Type B pancreatic cell (in vitro differentiated cells): Measurements from ENCODE around the gene NOTUM. TPM values are rescaled to one million over a fixed set of nuclear protein-coding genes. Genes with fewer than 3 reads are reported as not detected.

Source experiments
- DNase-seq: peaks from one replicate; pipeline ENCODE4 v3.0.0; 2021; ENCODE audit warnings: mixed read lengths; ENCODE audit not compliant: unreplicated experiment; ENCODE audit errors: extremely low spot score
- H3K27ac Mint-ChIP-seq: 2 replicates; pipeline ENCODE4 v1.8.0; 2021; ENCODE audit warnings: mild to moderate bottlenecking, mixed read lengths
- H3K27me3 Mint-ChIP-seq: 2 replicates; pipeline ENCODE4 v1.8.0; 2021; ENCODE audit warnings: mixed read lengths
- H3K36me3 Mint-ChIP-seq: 2 replicates; pipeline ENCODE4 v1.8.0; 2021; ENCODE audit warnings: mixed read lengths
- H3K4me1 Mint-ChIP-seq: one replicate; pipeline ENCODE4 v1.8.0; 2021; ENCODE audit warnings: mixed read lengths; ENCODE audit not compliant: unreplicated experiment
- H3K4me3 Mint-ChIP-seq: 2 replicates; pipeline ENCODE4 v1.8.0; 2021; ENCODE audit warnings: mild to moderate bottlenecking, mixed read lengths
- H3K9me3 Mint-ChIP-seq: 2 replicates; pipeline ENCODE4 v1.8.0; 2021; ENCODE audit warnings: mixed read lengths
- CTCF ChIP-seq: fragments of 200-600 bp; sonication (generic); conservative IDR thresholded peaks from 2 replicates; pipeline ENCODE4 v1.5.0; 2021; ENCODE audit warnings: antibody characterized with exemption, mild to moderate bottlenecking
- total RNA-seq: library from RNA; stranded (reverse); gene quantifications from 2 replicates; pipeline ENCODE4 v1.2.1, GENCODE V29; 2021; ENCODE audit warnings: low replicate concordance

Gene NOTUM
- total RNA-seq, 1 donor from 2014 or later, result 3.2 TPM

- Mint-ChIP-seq H3K27me3 (no peaks in the 10 kb centered on the region), H3K4me3 (peak overlapping the region; percentile 42), H3K4me1 (peaks cover 9% of the 10 kb centered on the region), H3K27ac (peak overlapping the region; percentile 18), H3K9me3 (no peaks in the 10 kb centered on the region), H3K36me3 (no peaks in the 10 kb centered on the region)
- DNase-seq, result no peak
- TF ChIP-seq CTCF, result no peak
Observed at GRCh38 chr17:81930142-81931125, 30.6 kb downstream of the NOTUM start.

- Mint-ChIP-seq H3K4me3 (peak overlapping the region; percentile 75), H3K9me3 (no peaks in the 10 kb centered on the region), H3K36me3 (no peaks in the 10 kb centered on the region), H3K27ac (peak overlapping the region; percentile 39), H3K4me1 (peaks cover 9% of the 10 kb centered on the region), H3K27me3 (no peaks in the 10 kb centered on the region)
- no peak for DNase-seq
- no peak for TF ChIP-seq CTCF
Observed at GRCh38 chr17:81929253-81930141, 31.5 kb downstream of the NOTUM start.

DNA sequence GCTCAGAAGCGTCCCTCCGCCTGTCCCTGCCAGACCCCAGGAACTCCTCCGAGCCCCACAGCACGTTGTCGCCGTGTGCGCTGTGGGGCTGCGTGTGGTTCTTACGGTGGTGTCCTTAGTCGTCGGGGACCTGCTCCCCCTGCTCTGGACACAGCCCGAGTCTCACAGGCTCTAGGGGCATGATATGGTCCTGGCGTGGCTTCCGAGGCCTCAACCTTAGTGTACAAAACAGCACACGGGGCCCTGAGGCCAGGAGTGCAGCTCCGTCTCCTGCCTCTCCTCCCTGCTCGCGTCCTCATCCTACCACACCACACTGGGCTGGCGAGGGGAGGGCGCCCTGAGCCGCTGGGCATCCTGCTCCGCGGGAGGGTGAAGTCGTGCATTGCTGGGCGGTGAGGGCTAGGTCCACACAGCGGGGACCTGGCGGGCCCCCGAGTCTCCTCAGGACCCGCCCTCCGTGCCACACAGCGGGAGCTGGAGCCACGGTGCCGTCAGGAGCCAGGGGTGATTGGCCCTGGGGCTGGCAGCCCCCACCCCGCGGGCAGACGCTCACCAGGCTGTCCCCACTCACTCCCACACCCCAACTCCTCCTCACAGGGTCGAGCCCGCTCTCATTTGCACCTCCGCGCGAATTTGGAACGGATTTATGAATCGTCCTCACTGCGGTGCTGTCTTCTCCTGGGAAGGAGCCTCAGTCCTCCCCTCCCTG lies 32.3 kb downstream of the NOTUM start:
- H3K27me3 Mint-ChIP-seq, result no peaks in the 10 kb centered on the region
- TF ChIP-seq CTCF, result no peak
- no peaks in the 10 kb centered on the region for H3K9me3 Mint-ChIP-seq
- H3K27ac Mint-ChIP-seq, result peak overlapping the region; percentile 39
- H3K4me1 Mint-ChIP-seq, result peaks cover 14% of the 10 kb centered on the region
- H3K36me3 Mint-ChIP-seq, result no peaks in the 10 kb centered on the region
- peak overlapping the region; percentile 79 for H3K4me3 Mint-ChIP-seq
- DNase-seq, result no peak

DNA sequence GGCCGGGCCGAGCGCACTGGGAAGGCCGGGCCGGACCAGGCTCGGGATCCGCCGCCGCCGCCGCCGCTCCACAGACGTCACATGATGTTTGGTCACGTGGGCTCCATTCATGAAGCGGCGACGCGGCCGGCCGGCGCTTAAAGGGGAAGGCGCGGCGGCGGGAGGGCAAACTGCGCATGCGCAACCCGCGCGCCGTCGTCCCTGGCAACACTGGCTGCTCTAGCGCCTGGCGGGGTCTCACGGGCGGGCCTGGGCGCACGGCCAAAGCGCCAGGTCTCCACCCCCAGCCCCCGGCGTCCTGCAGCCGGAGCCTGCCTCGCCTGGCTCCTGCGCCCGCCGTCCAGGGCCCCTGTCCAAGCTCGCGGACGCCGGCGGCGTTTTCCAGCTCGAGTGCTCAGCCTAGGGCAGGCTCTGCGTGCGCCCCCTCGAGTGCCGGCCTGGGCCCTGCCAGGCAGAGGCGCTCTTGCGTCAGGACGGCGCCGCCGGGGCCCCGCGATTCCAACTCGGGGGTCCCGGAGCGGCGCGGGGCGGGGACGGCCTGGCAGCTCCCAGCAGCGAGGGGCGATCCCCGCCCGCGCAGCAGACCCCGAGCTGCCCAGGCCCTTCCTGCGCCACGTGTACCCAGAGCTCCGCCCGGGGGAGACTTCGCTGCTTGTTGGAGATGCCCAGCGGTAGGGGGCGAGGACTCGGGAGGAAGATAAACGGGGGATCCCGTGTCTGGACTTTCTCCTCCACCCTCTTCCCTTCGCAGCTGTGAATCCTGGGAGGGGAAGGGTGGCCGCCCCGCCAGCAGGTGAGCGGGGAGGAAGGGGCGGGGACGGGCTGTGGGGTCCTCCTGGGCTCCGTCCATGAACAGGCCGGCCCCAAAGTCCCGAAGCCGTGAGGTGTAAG lies 33.1 kb downstream of the NOTUM start, which contains the start of gene MAFG:
TSS of gene MAFG (minus strand) at position 83 of the 891 bp plus-strand sequence. CDS start 4,550 bp downstream, outside the sequence.
- TF ChIP-seq CTCF, result peak; percentile 59
- peak within 1 kb of the TSS; percentile 97 for H3K27ac Mint-ChIP-seq
- peak within 1 kb of the TSS; percentile 88 for H3K4me3 Mint-ChIP-seq
- peaks cover 18% of the 10 kb centered on the region for H3K4me1 Mint-ChIP-seq
- no peaks in the 10 kb centered on the region for H3K36me3 Mint-ChIP-seq
- H3K27me3 Mint-ChIP-seq, result no peaks in the 10 kb centered on the region
- peak; percentile 97 for DNase-seq
- H3K9me3 Mint-ChIP-seq, result no peaks in the 10 kb centered on the region
